Activated T-helper 17 cell treated with anti-CD3 and anti-CD28 coated beads, Interleukin-2, amount 50 U/mL, for 72 hours (primary cell): ENCODE results near the gene NOXO1. TPM values are rescaled to one million over a fixed set of nuclear protein-coding genes. Genes with fewer than 3 reads are reported as not detected.
"Not testable (repeated sequence)": the region's sequence is repeated elsewhere in the genome, so short reads cannot be mapped to it uniquely, and the experiment has no call there.

Source experiments
- ATAC-seq: fragments of 150-1000 bp; cut with Tn5 transposase; replicated peaks from 2 replicates; pipeline ENCODE4 v1.10.0; 2021; ENCODE audit warnings: mild to moderate bottlenecking, moderate library complexity
- H3K27ac Mint-ChIP-seq: one replicate; pipeline ENCODE4 v1.8.0; 2022; ENCODE audit warnings: mixed read lengths
- H3K27me3 Mint-ChIP-seq: one replicate; pipeline ENCODE4 v1.8.0; 2022; ENCODE audit warnings: mixed read lengths
- H3K36me3 Mint-ChIP-seq: one replicate; pipeline ENCODE4 v1.8.0; 2022; ENCODE audit warnings: low read depth, mild to moderate bottlenecking, mixed read lengths
- H3K4me1 Mint-ChIP-seq: one replicate; pipeline ENCODE4 v1.8.0; 2022; ENCODE audit warnings: mixed read lengths
- H3K4me3 Mint-ChIP-seq: one replicate; pipeline ENCODE4 v1.8.0; 2022; ENCODE audit warnings: mild to moderate bottlenecking, mixed read lengths
- H3K9me3 Mint-ChIP-seq: one replicate; pipeline ENCODE4 v1.8.0; 2022; ENCODE audit warnings: mixed read lengths
- total RNA-seq, 2 donors: library from RNA; stranded (reverse); gene quantifications; one replicate each; pipeline ENCODE4 v1.2.3, GENCODE V29; 2022

The NOXO1 gene
- total RNA-seq, 2 donors from 2014 or later = 1.0 TPM; not detected in 1

DNA sequence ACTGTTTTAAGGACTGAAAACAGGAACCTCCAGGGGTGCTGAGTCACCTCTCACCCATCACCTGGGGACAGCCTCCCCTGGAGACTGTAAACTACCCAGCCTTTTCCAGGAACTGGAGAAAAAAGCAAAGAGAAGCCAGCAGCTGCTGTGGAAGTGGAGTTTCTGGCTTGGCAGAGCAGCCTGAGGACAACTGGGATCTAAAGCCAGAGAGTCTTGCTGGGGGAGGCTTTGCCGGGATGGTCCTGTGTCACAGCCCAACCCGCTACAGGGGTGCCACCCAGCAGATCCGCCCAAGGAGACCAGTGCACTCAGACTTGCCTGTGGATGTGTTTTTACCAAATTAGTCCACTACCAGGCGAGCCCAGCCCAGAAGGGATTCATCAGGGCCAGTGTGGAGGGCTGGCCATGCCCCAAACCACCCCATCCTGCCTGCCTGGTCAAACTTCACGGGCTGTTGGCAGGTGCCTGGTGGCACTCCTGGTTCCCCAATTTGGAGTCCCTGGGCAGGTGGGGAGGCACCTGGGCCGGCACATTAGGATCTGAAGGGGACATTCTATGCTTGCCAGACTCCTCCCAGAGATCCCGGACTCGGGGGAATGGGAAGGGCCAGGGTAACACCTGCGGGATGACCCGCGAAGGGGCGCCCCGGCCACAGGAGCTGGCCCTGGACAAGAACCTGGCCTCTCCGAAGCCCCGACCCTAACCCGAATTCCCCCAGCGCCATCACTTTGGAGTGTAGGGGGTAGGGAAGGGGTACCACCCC is 39.0 kb downstream of the NOXO1 start:
- H3K27ac Mint-ChIP-seq = peak overlapping the region; percentile 70
- H3K36me3 Mint-ChIP-seq = peaks cover 37% of the 10 kb centered on the region
- no peaks in the 10 kb centered on the region for H3K27me3 Mint-ChIP-seq

DNA sequence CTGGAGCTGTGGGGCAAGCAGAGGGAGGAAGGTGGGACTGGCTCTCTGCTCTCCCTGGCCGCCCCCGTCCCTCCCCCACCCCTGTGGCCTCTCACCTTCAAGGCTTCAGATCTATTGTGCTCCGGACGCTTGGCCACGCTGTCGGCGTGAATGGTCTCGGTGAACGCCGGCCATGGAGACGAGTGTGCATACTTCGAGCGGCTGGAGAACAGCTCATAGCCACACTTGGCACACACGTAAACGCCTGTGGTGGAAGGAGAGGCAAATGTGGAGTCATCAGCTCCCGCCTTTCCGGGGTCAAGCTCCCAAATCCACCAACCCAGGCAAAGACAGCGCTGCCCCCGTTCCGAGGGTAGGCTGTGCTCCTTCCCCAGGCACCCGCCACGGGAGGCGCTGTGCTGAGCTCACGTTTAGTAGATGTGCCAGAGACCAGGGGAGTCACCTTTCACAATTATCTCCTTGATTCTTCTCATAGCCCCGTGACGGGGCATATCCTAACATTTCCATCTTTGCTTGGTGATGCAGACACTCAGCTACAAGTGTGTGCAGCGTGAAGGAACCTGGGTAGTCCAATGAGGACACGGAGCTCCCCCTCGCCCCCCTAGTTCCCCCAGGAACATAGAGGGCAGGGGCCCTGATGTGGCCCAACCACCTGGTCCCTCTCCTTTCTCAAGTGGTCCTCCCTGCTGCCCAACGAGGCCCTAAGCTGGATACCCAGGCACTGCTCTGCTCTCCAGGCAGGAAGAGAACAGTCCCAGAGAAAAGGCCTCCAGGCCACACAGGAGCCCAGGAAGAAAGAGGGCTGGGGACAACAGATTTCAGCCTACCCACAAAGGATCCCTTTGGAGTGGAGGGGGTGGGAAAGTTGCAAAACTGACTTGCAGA is 39.9 kb downstream of the NOXO1 start:
- no peaks in the 10 kb centered on the region for H3K27me3 Mint-ChIP-seq
- peaks cover 37% of the 10 kb centered on the region for H3K36me3 Mint-ChIP-seq
- peak overlapping the region; percentile 70 for H3K27ac Mint-ChIP-seq
- ATAC-seq = no peak
- H3K9me3 Mint-ChIP-seq = no peaks in the 10 kb centered on the region
- H3K4me3 Mint-ChIP-seq = peak overlapping the region; percentile 86
- peaks cover 12% of the 10 kb centered on the region for H3K4me1 Mint-ChIP-seq

More for the DNA sequence above, 39.0 kb downstream of the NOXO1 start:
- no peak for ATAC-seq
- Mint-ChIP-seq H3K4me3 (peak overlapping the region; percentile 86), H3K4me1 (peaks cover 12% of the 10 kb centered on the region), H3K9me3 (no peaks in the 10 kb centered on the region)

DNA sequence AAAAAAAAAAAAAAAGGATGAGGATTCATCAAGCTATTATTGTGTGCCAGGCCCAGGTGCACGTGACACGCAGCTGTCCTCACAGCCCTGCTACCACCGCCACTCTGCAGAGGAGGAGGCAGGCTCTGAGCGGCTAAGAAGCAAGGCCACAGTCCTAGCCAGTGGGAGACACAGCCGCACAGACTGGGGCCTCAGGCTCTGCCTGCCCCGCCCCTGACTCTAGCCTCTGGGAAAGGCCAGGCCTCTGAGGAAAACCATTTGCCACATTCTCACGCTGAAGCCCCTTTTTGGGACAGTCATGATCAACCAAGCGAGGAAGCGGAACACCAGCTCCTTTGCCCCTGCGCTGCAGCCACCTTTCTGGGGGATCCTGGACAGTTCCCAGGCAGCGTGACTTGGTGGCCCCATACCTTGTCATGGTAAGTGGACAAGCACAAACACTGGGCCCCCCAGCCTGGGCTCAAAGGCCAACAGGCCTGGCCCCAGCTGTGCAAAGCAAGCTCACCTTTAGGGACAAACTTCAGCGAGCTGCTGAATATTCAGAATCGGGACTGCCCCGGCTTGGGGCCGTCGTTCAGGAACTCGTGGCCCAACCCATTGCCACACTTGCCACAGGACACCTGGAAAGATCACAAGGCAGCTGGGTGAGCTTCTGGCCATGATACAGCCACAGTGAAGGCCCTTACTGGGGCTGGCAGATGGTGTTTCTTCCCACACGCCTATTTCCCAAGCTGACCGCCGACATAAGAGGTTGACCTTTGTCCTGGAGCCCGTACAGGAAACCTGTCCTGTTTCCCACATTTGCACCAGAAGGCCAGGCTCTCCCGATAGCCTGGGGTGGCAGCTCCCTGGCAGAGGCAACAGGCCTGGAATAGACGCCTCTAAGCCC is 40.8 kb downstream of the NOXO1 start:
- H3K27me3 Mint-ChIP-seq = no peaks in the 10 kb centered on the region
- peaks cover 37% of the 10 kb centered on the region for H3K36me3 Mint-ChIP-seq
- no peak for ATAC-seq
- H3K27ac Mint-ChIP-seq = no peak overlapping the region
- H3K4me3 Mint-ChIP-seq = no peak overlapping the region
- H3K4me1 Mint-ChIP-seq = peaks cover 12% of the 10 kb centered on the region
- no peaks in the 10 kb centered on the region for H3K9me3 Mint-ChIP-seq

DNA sequence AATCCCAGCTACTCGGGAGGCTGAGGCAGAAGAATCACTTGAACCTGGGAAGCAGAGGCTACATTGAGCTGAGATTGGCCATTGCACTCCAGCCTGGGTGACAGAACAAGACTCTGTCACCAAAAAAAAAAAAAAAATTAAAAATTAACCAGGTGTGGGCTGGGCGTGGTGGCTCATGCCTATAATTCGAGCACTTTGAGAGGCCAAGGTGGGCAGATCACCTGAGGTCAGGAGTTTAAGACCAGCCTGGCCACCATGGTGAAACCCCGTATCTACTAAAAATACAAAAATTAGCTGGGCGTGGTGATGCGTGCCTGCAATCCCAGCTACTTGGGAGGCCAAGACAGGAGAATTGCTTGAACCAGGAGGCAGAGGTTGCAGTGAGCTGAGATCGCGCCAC is 41.4 kb downstream of the NOXO1 start:
- not testable (repeated sequence) for H3K27me3 Mint-ChIP-seq, ATAC-seq, H3K9me3 Mint-ChIP-seq

DNA sequence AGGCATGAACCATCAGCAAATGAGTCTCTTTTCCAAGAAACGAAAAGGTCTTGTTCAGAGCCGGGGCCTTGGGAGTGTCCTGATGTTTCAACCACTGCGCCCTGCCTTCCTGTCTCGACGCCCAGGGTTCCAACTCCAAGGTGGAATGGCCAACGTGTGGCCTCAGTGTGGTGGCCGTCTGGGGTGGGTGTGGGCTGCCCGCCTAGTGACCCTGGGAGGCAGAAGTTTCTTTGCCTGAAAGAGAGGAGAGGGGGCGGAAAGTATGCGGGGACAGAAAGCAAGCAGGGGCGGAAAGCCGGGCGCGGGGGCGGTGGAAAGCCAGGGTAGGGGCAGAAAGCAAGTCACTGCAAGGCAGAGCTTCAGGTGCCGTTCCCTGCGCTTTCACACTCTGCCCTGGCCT is 42.4 kb downstream of the NOXO1 start:
- Mint-ChIP-seq H3K9me3 (no peaks in the 10 kb centered on the region), H3K4me3 (no peak overlapping the region), H3K27ac (no peak overlapping the region), H3K36me3 (peaks cover 37% of the 10 kb centered on the region), H3K4me1 (peaks cover 5% of the 10 kb centered on the region), H3K27me3 (no peaks in the 10 kb centered on the region)
- ATAC-seq = no peak

More for the DNA sequence above, 41.4 kb downstream of the NOXO1 start:
- H3K27ac Mint-ChIP-seq, H3K4me3 Mint-ChIP-seq: not testable (repeated sequence)
- peaks cover 37% of the 10 kb centered on the region for H3K36me3 Mint-ChIP-seq
- peaks cover 12% of the 10 kb centered on the region for H3K4me1 Mint-ChIP-seq

DNA sequence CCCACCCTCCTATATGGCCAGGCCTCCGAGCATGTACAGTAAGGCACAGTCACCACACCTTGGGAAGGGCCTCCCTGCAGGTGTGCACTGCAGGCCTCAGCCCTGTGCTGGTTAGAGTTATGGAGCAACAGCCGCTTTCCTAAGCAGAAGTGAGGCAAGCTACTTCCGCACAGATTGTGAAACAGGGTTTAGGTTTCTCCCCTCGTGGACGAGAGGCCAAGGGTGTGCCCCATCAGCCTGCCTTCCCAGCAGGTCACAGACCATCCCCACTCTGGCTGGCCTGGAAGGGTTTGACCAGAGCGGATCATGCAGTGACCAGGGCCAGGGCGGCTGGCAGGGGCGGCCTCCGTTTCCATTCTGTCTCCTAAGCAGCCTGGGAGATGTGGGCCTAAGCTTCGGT is 43.0 kb downstream of the NOXO1 start:
- Mint-ChIP-seq H3K36me3 (peaks cover 37% of the 10 kb centered on the region), H3K4me3 (no peak overlapping the region)

DNA sequence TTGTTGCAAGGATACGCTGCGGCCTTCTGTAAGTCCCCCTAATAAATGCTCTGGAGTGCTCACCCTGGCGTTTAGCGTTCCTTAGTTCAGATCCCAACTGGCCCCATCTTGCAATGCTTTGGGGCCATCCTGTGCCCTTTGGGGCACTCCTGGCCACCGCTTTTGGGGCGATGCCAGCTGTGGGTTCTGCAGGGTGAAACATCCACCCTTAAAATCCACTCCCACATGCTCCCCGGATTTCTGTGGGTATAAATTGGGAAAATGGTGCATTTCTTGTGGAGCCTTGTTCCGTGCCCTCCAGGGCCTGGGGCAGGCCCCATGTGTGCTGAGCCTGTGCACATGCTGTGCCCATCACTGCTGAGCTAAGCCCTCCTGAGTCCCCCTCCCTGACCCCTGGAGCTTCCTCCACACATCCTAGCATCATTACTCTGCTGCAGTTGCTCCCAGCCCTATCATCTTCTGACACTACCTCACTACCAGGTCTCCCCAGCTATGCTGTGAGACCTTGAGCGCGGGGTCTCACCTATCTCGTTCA is 44.3 kb downstream of the NOXO1 start:
- H3K9me3 Mint-ChIP-seq = no peaks in the 10 kb centered on the region
- no peaks in the 10 kb centered on the region for H3K27me3 Mint-ChIP-seq
- H3K27ac Mint-ChIP-seq = no peak overlapping the region
- H3K4me3 Mint-ChIP-seq = no peak overlapping the region
- ATAC-seq = no peak
- H3K4me1 Mint-ChIP-seq = peaks cover 5% of the 10 kb centered on the region
- H3K36me3 Mint-ChIP-seq = peaks cover 37% of the 10 kb centered on the region

More for the DNA sequence above, 43.0 kb downstream of the NOXO1 start:
- no peaks in the 10 kb centered on the region for H3K27me3 Mint-ChIP-seq
- H3K27ac Mint-ChIP-seq = no peak overlapping the region
- no peaks in the 10 kb centered on the region for H3K9me3 Mint-ChIP-seq
- H3K4me1 Mint-ChIP-seq = peaks cover 5% of the 10 kb centered on the region
- ATAC-seq = no peak

DNA sequence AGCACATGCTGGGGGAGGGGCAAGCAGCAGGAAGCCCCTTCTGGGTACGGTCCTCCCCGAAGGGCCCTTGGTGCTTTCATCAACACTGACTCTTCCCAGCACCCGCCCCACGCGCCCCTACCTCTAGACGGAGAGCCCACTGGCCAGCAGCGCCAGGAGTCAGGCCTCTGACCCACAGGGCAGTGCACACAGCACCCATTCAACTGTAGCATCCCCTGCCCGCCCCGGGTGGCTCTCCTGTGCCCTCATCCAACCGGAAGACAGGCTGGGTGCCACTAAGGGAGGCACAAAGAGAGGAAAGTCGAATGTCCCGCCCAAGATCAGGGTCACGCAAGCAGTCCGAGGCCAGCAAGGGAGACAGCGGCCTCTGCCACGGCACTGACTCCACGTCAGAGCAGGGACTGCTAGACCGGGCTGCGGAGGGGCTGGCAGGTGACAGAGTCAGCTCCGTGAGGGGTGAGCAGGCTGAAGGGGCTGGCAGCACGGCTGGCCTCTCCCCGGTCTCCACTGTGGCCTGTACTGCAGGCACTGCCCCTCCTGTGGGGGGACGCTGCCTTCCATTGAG is 48.1 kb downstream of the NOXO1 start:
- peaks cover 5% of the 10 kb centered on the region for H3K36me3 Mint-ChIP-seq
- H3K4me1 Mint-ChIP-seq = no peaks in the 10 kb centered on the region
- no peak overlapping the region for H3K4me3 Mint-ChIP-seq
- ATAC-seq = no peak
- H3K9me3 Mint-ChIP-seq = no peaks in the 10 kb centered on the region
- H3K27me3 Mint-ChIP-seq = no peaks in the 10 kb centered on the region
- no peak overlapping the region for H3K27ac Mint-ChIP-seq

DNA sequence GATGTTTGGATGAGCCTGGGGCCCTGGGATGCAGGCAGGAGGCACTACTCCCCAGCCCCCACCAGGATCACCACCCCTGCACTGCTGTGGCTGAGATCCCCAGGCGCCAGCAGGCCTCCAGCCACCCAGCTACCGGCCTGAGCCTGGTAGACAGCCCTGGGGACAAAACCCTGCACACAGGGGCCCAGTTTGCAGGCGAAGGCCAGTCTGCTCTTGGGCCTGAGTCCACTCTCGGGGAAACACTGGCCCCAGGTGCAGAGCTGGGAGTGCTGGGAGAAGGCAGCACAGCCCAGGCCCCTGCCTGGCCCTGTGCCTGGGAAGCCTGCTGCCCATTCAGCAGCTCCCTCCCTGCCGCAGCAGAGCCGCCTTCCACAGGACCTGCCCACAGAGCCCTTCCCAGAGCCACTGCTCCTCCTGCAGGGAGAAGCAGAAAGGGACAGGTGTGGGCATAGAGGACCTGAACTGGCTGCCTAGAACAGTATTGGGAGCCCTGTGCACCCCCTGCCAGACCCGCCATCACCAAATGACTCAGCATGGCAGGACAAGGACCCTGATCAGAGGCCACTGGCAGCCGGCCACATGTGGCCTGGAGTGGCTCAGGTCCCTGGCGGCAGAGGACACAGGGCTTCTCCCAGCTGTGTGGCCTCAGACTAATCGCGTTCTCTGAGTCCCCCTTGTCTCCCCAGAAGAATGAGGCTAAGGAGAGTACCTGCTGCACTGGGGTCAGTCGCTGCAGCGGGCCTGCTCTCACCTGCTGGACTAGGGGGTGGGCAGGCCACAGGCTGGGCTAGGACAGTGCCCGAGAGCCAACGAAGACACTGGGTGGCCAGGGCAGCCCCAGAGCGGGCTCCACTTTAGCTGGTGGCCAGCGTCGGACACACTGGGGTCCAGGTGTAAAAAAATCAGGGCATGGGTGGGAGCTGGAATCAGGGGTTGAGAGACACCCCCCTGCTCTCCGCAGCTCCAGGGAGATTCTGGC is 48.9 kb downstream of the NOXO1 start:
- H3K4me3 Mint-ChIP-seq = no peak overlapping the region
- H3K27me3 Mint-ChIP-seq = no peaks in the 10 kb centered on the region
- no peaks in the 10 kb centered on the region for H3K9me3 Mint-ChIP-seq
- H3K36me3 Mint-ChIP-seq = no peaks in the 10 kb centered on the region
- no peak overlapping the region for H3K27ac Mint-ChIP-seq
- H3K4me1 Mint-ChIP-seq = no peaks in the 10 kb centered on the region
- ATAC-seq = no peak

DNA sequence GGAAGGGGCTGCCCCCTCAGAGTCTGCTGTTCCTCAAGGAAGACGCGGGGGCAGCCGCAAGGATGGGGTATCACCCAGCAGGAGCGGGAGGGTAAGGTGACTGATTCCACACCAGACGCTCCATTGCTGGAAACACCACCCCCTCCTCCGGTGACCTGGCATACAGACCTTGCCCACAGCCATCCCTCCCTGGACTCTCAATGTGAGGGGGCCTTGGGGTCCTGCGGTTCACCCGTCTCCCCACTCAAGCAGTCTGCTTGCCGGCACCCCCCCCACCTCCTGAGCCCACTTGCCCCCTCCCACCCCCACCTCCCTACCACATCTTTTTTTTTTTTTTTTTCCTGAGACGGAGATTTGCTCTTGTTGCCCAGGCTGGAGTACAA is 50.9 kb downstream of the NOXO1 start:
- peak overlapping the region; percentile 41 for H3K4me3 Mint-ChIP-seq
- no peaks in the 10 kb centered on the region for H3K27me3 Mint-ChIP-seq
- no peak for ATAC-seq
- no peaks in the 10 kb centered on the region for H3K36me3 Mint-ChIP-seq
- no peaks in the 10 kb centered on the region for H3K9me3 Mint-ChIP-seq
- no peak overlapping the region for H3K27ac Mint-ChIP-seq
- no peaks in the 10 kb centered on the region for H3K4me1 Mint-ChIP-seq

DNA sequence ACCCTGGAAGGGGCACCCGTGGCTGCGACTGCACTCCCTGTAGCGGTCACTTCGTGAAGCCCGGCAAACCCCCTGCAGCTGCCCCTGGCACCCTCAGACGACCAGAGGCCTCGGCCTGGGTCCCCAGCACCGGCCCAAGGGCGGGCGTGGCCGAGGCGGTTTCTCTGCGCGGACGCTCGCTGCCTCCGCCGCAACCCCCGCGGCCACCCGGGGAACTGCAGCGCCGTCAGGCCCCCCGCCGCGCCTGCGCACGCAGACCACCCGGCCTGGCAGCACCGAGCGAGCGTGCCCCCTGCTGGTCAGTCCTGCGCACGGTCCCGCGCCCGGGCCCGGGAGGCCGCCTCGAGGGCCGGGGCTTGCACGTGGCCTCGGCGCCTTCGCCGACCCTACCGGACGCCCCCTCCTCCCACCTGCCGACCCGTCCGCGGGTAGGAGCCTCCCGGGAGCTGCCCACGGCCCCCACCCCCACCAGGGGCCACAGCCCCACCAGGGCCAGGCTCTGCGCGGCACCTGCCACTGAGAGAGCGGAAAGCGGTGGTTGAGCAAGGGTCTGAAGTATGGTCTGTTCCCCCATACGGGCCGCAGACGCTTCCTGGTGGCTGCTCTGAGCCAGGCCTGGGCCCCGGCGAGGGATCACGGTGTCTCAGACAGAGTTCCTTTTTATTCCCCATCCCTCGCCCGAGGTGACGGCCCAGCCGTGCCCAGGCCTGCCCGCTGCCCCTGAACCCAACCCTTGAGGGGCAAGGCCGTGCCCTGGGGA is 51.5 kb downstream of the NOXO1 start:
- peak; percentile 89 for ATAC-seq
- Mint-ChIP-seq H3K36me3 (no peaks in the 10 kb centered on the region), H3K27ac (no peak overlapping the region), H3K27me3 (no peaks in the 10 kb centered on the region), H3K4me1 (no peaks in the 10 kb centered on the region), H3K4me3 (peak overlapping the region; percentile 66), H3K9me3 (no peaks in the 10 kb centered on the region)

DNA sequence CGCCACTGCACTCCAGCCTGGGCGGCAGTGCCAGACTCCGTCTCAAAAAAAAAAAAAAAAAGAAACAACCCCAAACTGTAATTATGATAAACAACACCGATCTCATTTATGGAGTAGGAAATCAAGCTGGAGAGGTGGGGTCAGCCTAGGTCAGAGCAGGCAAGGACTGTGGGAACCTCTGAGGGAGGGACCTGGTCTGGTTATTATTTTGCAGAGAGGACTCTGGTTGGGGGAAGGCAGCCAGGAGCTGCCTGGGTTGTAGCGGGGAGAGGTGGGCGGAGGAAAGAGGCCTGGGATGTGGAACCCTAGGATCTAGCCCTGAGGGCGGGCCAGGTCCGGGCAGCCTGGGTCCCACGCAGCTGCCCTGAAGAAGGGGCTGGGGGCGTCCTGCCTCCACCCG is 52.2 kb downstream of the NOXO1 start:
- Mint-ChIP-seq H3K4me1 (no peaks in the 10 kb centered on the region), H3K27ac (peak overlapping the region; percentile 65)

More for the DNA sequence above, 52.2 kb downstream of the NOXO1 start:
- H3K4me3 Mint-ChIP-seq = peak overlapping the region; percentile 66
- H3K9me3 Mint-ChIP-seq = no peaks in the 10 kb centered on the region
- peak; percentile 37 for ATAC-seq
- H3K36me3 Mint-ChIP-seq = no peaks in the 10 kb centered on the region
- H3K27me3 Mint-ChIP-seq = no peaks in the 10 kb centered on the region
